Activated B cell treated with CpG ODN at 0.5 μM for 24 hours (primary cell): ENCODE results near the gene THSD4. TPM values are rescaled to one million over a fixed set of nuclear protein-coding genes. Genes with fewer than 3 reads are reported as not detected.

ENCODE experiments used
- ATAC-seq: fragments of 200-7000 bp; cut with Tn5 transposase; one replicate; pipeline ENCODE4 v1.10.0; 2021; ENCODE audit warnings: low read depth, mild to moderate bottlenecking, moderate library complexity
- CTCF ChIA-PET: fragments of 350-600 bp; sonication (Branson Sonifier 250); formaldehyde crosslinking; loops from one replicate; lab custom pipeline; 2021; ENCODE audit warnings: antibody characterized with exemption; lab: Charles Lee
- POLR2A ChIA-PET: fragments of 350-600 bp; sonication (Branson Sonifier 250); formaldehyde crosslinking; loops from one replicate; lab custom pipeline; 2021; ENCODE audit warnings: antibody characterized with exemption; lab: Charles Lee
- DNase-seq: peaks from one replicate; pipeline ENCODE4 v3.0.0; 2022
- H3K27ac Mint-ChIP-seq: one replicate; pipeline ENCODE4 v1.8.0; 2020; ENCODE audit warnings: mixed read lengths
- H3K27me3 Mint-ChIP-seq: one replicate; pipeline ENCODE4 v1.8.0; 2021; ENCODE audit warnings: mixed read lengths
- H3K36me3 Mint-ChIP-seq: one replicate; pipeline ENCODE4 v1.8.0; 2021; ENCODE audit warnings: low read depth, mixed read lengths
- H3K4me1 Mint-ChIP-seq: one replicate; pipeline ENCODE4 v1.8.0; 2021; ENCODE audit warnings: mixed read lengths
- H3K4me3 Mint-ChIP-seq: one replicate; pipeline ENCODE4 v1.8.0; 2020; ENCODE audit warnings: mild to moderate bottlenecking, mixed read lengths
- H3K9me3 Mint-ChIP-seq: one replicate; pipeline ENCODE4 v1.8.0; 2020; ENCODE audit warnings: mixed read lengths
- intact Hi-C: fragments of 100-400 bp; cut with micrococcal nuclease; formaldehyde crosslinking; loops from one replicate; pipeline ENCODE4 v1.15.1; 2024
- total RNA-seq: library from RNA; stranded (reverse); gene quantifications from 2 replicates; pipeline ENCODE4 v1.2.3, GENCODE V29; 2022
- TF ChIP-seq, protein P1 (sequence below): fragments of 200-600 bp; IDR thresholded peaks from one replicate; pipeline ENCODE4 v1.8.0; 2022; ENCODE audit warnings: antibody characterized with exemption, mild to moderate bottlenecking

The THSD4 gene
- total RNA-seq, 1 donor from 2014 or later = not detected

DNA sequence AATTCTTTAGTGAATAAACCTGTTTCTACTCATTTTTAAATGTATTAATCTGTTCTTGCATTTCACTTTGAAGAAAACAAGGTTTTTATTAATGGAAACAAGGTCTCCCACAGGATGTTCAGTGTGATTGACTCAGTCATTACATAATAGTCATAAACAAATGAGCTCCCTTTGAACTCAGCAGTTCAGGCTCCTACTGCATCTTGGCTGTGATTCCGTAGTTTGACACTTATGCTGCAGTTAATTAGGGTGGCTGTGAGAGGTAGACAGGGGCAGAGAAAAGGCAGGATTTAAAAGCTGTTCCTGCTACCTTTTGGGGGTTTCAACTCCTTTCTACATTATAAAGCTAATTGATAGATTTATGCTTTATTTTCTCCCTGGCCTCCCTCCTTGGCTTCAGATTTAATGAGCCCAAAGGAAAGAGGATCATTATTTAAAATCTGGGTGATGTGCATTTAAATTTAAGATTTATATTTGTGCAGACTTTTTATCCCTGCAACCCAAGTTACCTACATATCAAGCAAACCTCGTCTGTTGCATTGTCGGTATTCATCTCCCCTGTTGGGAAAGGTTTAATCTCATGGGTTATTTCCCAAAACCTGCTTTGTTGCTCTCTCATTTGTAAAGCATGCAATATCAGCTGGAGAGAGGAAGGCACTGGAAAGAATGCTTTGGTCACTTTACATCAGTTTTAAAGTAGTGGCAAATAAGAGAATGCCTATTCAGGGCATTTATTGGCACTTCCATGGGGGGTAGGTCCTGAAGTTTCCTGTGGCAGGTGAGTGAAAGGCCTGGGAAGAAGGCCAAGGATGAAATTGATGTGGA lies 350.1 kb downstream of the THSD4 start:
- peaks cover 3% of the 10 kb centered on the region for H3K9me3 Mint-ChIP-seq
- H3K4me1 Mint-ChIP-seq = no peaks in the 10 kb centered on the region
- ChIA-PET CTCF (interaction anchor here (0.6 kb wide), 1 partner anchor 759 kb away, joined by 4 read pairs; no protein-coding TSS in a partner anchor), POLR2A (no interaction called here)
- no peak overlapping the region for H3K4me3 Mint-ChIP-seq
- H3K36me3 Mint-ChIP-seq = no peaks in the 10 kb centered on the region
- DNase-seq (no peak), ATAC-seq (no peak)
- no peak overlapping the region for H3K27ac Mint-ChIP-seq
- intact Hi-C loops = no loop called here
- TF ChIP-seq, protein P1, sequence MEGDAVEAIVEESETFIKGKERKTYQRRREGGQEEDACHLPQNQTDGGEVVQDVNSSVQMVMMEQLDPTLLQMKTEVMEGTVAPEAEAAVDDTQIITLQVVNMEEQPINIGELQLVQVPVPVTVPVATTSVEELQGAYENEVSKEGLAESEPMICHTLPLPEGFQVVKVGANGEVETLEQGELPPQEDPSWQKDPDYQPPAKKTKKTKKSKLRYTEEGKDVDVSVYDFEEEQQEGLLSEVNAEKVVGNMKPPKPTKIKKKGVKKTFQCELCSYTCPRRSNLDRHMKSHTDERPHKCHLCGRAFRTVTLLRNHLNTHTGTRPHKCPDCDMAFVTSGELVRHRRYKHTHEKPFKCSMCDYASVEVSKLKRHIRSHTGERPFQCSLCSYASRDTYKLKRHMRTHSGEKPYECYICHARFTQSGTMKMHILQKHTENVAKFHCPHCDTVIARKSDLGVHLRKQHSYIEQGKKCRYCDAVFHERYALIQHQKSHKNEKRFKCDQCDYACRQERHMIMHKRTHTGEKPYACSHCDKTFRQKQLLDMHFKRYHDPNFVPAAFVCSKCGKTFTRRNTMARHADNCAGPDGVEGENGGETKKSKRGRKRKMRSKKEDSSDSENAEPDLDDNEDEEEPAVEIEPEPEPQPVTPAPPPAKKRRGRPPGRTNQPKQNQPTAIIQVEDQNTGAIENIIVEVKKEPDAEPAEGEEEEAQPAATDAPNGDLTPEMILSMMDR = no peak
- peaks cover 6% of the 10 kb centered on the region for H3K27me3 Mint-ChIP-seq

DNA sequence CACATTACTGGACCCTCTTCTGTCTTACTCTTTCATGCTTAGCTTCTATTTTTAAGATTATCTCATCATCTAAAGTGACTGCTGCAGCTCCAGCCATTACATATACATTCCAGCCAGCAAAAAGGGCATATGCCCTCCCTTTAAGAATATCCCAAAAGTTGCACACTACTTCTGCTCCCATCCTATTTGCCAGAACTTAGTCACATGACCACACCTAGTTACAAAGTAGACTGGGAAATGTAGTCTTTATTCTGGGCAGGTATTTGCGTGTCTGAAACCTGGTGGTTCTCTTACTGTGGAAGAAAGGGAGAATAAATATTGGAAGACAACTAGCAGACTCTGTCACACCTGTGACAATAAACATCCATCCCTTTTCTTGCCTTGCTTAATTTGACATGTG lies 353.4 kb downstream of the THSD4 start:
- POLR2A ChIA-PET = no interaction called here
- Mint-ChIP-seq H3K9me3 (peaks cover 3% of the 10 kb centered on the region), H3K27me3 (peaks cover 6% of the 10 kb centered on the region), H3K4me1 (peaks cover 3% of the 10 kb centered on the region), H3K36me3 (no peaks in the 10 kb centered on the region), H3K4me3 (no peak overlapping the region), H3K27ac (no peak overlapping the region)
- no peak for ATAC-seq
- intact Hi-C loops = no loop called here
- TF ChIP-seq, protein P1 = no peak
- CTCF ChIA-PET = no interaction called here
- DNase-seq = no peak

DNA sequence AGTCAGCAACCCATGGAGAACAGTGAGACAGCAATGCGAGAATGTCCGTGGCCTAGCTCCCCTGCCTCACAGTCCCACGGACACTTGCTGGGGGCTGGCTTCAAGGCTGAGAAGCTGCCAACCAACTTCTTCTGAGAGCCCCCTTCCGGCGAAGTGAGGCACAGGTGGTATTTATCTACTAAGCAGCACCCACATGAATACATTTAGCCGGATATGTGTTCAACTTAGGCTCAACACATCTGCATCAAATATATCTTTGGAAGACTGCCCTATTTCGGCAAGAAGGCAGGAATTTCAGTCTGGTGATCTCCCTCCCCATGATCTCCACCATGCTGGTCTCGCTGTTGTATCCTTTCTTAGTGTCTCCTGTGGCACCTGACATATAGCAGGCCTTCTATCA lies 354.1 kb downstream of the THSD4 start:
- intact Hi-C loops = no loop called here
- H3K4me3 Mint-ChIP-seq = no peak overlapping the region
- H3K27ac Mint-ChIP-seq = no peak overlapping the region
- TF ChIP-seq, protein P1 = no peak
- no peaks in the 10 kb centered on the region for H3K36me3 Mint-ChIP-seq
- H3K9me3 Mint-ChIP-seq = peaks cover 3% of the 10 kb centered on the region
- H3K27me3 Mint-ChIP-seq = peaks cover 6% of the 10 kb centered on the region
- ChIA-PET CTCF (no interaction called here), POLR2A (no interaction called here)
- ATAC-seq = no peak
- H3K4me1 Mint-ChIP-seq = peaks cover 3% of the 10 kb centered on the region
- no peak for DNase-seq

DNA sequence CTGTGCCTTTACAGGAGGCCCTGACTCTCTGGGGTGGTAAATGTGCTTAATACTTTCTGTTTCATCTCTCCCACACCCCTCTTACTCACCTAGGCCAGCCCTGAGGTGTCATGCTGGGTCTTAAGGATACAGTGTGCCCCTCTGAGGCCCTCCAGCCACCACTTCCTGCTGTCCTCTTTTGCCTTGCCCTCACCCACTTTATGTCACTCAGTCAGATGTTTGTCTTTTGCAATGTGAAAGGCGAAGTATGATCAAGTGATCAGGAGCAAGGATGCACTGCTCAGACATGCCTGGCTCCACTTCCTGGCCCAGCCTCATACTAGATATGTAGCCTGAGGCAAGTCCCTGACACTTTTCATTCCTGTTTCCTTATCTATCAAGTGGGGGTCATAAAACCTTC lies 356.1 kb downstream of the THSD4 start:
- Mint-ChIP-seq H3K9me3 (peaks cover 3% of the 10 kb centered on the region), H3K27ac (no peak overlapping the region), H3K36me3 (no peaks in the 10 kb centered on the region), H3K27me3 (peaks cover 4% of the 10 kb centered on the region), H3K4me3 (no peak overlapping the region), H3K4me1 (peaks cover 3% of the 10 kb centered on the region)
- DNase-seq = no peak
- CTCF ChIA-PET = no interaction called here
- intact Hi-C loops = no loop called here
- ATAC-seq = no peak
- POLR2A ChIA-PET = no interaction called here
- TF ChIP-seq, protein P1 = no peak

DNA sequence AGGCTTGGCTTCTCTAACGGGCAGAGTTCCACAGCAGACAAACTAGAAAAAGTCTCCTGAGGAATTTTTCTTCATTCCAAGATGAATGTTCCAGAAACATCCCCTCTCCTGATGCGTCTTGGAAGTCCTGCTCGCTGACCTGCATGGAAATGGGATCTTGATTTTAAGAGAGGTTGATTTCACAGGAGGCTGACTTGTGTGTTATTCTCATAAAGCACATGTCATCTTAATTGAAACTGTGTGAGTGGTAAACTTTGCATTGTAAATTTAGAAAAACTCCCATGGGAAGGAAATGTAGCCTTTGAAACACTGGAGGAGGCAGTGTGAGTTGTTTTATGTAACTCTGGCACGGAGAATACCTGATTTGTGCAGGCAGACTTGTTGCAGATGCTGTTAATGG lies 357.3 kb downstream of the THSD4 start:
- no peak for DNase-seq
- TF ChIP-seq, protein P1 = no peak
- intact Hi-C loops = no loop called here
- Mint-ChIP-seq H3K27me3 (no peaks in the 10 kb centered on the region), H3K9me3 (peaks cover 3% of the 10 kb centered on the region), H3K27ac (no peak overlapping the region), H3K4me1 (peaks cover 11% of the 10 kb centered on the region), H3K4me3 (no peak overlapping the region), H3K36me3 (no peaks in the 10 kb centered on the region)
- ChIA-PET CTCF (no interaction called here), POLR2A (no interaction called here)
- no peak for ATAC-seq
